H1 (cell line): Measurements from ENCODE around the gene PCDH9.

Experiments
- EP300 ChIP-seq, 2 experiments: IDR thresholded peaks; 1 replicate in 1 of 2; 2 replicates in 1 of 2; pipeline ENCODE4 v1.6.1; 2011 to 2012; ENCODE audit warnings: low read depth in 2 of 2, low read length in 2 of 2, mild to moderate bottlenecking in 2 of 2, borderline replicate concordance in 1 of 2, inconsistent platforms in 1 of 2, moderate library complexity in 1 of 2
- EZH2 ChIP-seq: fragments of 200-600 bp; sonication (generic); IDR thresholded peaks from 2 replicates; pipeline ENCODE4 v1.7.1; 2012; ENCODE audit warnings: low read depth, mild to moderate bottlenecking, moderate library complexity, low read length, inconsistent platforms; ENCODE audit not compliant: severe bottlenecking
- FOSL1 ChIP-seq: IDR thresholded peaks from 2 replicates; pipeline ENCODE4 v1.6.1; 2011; ENCODE audit warnings: mild to moderate bottlenecking, low read depth, low read length, moderate library complexity; ENCODE audit not compliant: insufficient read depth
- JUND ChIP-seq: IDR thresholded peaks from 2 replicates; pipeline ENCODE4 v1.6.1; 2011; ENCODE audit warnings: mild to moderate bottlenecking, improper control_type of control experiment, low read length
- KDM1A ChIP-seq: fragments of 200-600, 300-600 bp; sonication (generic); IDR thresholded peaks from 2 replicates; pipeline ENCODE4 v1.7.1; 2016; ENCODE audit warnings: mild to moderate bottlenecking, low read length, borderline replicate concordance
- POLR2AphosphoS5 ChIP-seq: IDR thresholded peaks from 2 replicates; pipeline ENCODE4 v1.6.1; 2011; ENCODE audit warnings: low read depth, low read length
- TF ChIP-seq, protein P1 (sequence below), 3 experiments: IDR thresholded peaks; 1 replicate in 2 of 3; 2 replicates in 1 of 3; pipeline versions ENCODE4 v1.5.1 to v1.6.1; 2011; ENCODE audit warnings: low read length in 3 of 3, mild to moderate bottlenecking in 3 of 3, inconsistent platforms in 2 of 3, low read depth in 1 of 3, moderate library complexity in 1 of 3; ENCODE audit not compliant: insufficient read depth in 1 of 3; ENCODE audit errors: control extremely low read depth in 1 of 3
- TF ChIP-seq, protein P2 (sequence below): IDR thresholded peaks from 2 replicates; pipeline ENCODE4 v1.6.1; 2011; ENCODE audit warnings: low read depth, mild to moderate bottlenecking, low read length; ENCODE audit not compliant: insufficient read depth
- TF ChIP-seq, protein P3 (sequence below): IDR thresholded peaks from 2 replicates; pipeline ENCODE4 v1.6.1; 2012; ENCODE audit warnings: inconsistent platforms
- TF ChIP-seq, protein P4 (sequence below): IDR thresholded peaks from 2 replicates; pipeline ENCODE4 v1.6.1; 2011; ENCODE audit warnings: low read length, improper control_type of control experiment

DNA sequence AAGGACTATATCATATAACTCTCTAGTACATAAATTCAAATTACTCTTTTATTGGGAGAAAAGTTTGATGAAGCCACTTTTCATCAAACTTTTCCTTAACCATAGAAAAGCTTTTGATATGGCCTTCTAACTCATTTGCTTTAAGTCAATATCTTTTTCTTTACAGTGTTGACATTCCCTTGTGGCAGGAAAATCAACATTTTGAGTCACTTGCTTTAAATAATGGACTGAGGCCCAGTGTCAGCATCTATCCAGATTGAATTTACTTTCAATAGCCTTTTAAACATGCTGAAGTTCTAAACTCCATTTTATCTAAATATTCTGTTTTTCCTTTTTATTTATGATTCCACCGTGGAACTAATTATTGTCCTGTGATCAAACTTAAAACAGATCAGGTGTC lies 62.7 kb downstream of the PCDH9 start:
- TF ChIP-seq FOSL1 (no peak), POLR2AphosphoS5 (no peak), JUND (no peak), EP300 (IDR thresholded peaks at IDR 0.05; ENCODE audit: borderline replicate concordance in 1 of 2, low read depth in 2 of 2, low read length in 2 of 2) (no peak), EZH2 (no peak), KDM1A (no peak)
- TF ChIP-seq, protein P1, sequence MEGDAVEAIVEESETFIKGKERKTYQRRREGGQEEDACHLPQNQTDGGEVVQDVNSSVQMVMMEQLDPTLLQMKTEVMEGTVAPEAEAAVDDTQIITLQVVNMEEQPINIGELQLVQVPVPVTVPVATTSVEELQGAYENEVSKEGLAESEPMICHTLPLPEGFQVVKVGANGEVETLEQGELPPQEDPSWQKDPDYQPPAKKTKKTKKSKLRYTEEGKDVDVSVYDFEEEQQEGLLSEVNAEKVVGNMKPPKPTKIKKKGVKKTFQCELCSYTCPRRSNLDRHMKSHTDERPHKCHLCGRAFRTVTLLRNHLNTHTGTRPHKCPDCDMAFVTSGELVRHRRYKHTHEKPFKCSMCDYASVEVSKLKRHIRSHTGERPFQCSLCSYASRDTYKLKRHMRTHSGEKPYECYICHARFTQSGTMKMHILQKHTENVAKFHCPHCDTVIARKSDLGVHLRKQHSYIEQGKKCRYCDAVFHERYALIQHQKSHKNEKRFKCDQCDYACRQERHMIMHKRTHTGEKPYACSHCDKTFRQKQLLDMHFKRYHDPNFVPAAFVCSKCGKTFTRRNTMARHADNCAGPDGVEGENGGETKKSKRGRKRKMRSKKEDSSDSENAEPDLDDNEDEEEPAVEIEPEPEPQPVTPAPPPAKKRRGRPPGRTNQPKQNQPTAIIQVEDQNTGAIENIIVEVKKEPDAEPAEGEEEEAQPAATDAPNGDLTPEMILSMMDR (IDR thresholded peaks at IDR 0.05; ENCODE audit: control extremely low read depth in 1 of 3, insufficient read depth in 1 of 3, low read depth in 1 of 3, low read length in 3 of 3): no peak
- TF ChIP-seq, protein P2, sequence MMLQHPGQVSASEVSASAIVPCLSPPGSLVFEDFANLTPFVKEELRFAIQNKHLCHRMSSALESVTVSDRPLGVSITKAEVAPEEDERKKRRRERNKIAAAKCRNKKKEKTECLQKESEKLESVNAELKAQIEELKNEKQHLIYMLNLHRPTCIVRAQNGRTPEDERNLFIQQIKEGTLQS: no peak
- TF ChIP-seq, protein P3, sequence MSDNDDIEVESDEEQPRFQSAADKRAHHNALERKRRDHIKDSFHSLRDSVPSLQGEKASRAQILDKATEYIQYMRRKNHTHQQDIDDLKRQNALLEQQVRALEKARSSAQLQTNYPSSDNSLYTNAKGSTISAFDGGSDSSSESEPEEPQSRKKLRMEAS: no peak
- TF ChIP-seq, protein P4, sequence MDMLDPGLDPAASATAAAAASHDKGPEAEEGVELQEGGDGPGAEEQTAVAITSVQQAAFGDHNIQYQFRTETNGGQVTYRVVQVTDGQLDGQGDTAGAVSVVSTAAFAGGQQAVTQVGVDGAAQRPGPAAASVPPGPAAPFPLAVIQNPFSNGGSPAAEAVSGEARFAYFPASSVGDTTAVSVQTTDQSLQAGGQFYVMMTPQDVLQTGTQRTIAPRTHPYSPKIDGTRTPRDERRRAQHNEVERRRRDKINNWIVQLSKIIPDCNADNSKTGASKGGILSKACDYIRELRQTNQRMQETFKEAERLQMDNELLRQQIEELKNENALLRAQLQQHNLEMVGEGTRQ: no peak
